Measurements from ENCODE around the gene ACR.

ACR gene

DNA sequence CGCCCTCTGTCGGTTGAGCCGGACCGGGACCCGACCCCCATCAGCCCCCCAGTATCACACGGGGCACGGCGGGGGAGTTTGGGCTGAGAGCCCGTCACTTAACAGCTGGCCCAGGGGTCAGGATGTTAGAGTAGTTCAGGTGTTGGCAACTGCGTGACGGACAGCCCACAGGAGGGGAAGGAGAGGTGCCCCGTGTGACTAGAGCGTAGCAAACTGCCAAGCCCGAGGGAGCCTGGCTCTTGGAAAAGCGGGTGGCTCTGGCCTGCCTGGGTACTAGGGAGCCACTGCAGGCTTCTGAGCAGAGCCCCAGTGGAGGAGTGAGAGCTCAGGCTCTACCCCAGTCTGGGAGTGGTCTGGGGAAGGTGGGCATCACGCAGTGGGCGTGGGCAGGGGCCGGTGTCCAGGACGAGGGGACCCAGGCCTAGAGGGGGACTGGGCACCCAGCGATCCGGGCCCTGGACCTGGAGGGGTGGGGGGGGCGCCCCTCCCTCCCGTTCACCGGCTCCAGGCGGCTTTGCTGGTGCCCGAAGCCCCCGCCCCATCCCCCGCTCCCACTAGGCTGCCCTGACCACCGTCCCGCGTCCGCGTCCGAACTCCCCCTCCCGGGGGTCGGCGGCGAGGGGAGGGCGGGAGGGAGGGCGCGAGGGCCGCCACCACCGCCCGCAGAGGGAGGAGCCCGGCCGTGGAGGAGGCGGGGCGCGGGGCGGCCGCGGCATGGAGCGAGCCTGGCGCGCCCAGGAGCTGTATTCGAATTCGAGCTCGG lies 41.0 kb upstream of the ACR start:
- TF ChIP-seq POLR2A (IDR thresholded peaks at IDR 0.05; ENCODE audit: low read depth, low read length) (no peak), POLR2AphosphoS5 (IDR thresholded peaks at IDR 0.05; ENCODE audit: low read depth, low read length) (no peak), SPI1 (IDR thresholded peaks at IDR 0.05; ENCODE audit: low read depth, low read length) (no peak), PAX5 (IDR thresholded peaks at IDR 0.05; ENCODE audit: insufficient read depth, low read length, severe bottlenecking) (no peak), POU2F2 (IDR thresholded peaks at IDR 0.05; ENCODE audit: low read depth, low read length) (no peak), TAF1 (IDR thresholded peaks at IDR 0.05; ENCODE audit: low read depth, low read length) (no peak)
- FAIRE-seq (no peak), DNase-seq (ENCODE audit: insufficient read length, low spot score) (no peak)

- FAIRE-seq: no peak
- TF ChIP-seq POU2F2 (IDR thresholded peaks at IDR 0.05; ENCODE audit: low read depth, low read length) (no peak), POLR2A (IDR thresholded peaks at IDR 0.05; ENCODE audit: low read depth, low read length) (no peak), TAF1 (IDR thresholded peaks at IDR 0.05; ENCODE audit: low read depth, low read length) (no peak), PAX5 (IDR thresholded peaks at IDR 0.05; ENCODE audit: insufficient read depth, low read length, severe bottlenecking) (no peak), SPI1 (IDR thresholded peaks at IDR 0.05; ENCODE audit: low read depth, low read length) (no peak), POLR2AphosphoS5 (IDR thresholded peaks at IDR 0.05; ENCODE audit: low read depth, low read length) (no peak)
- no peak for DNase-seq (ENCODE audit: insufficient read length, low spot score)
Observed at GRCh38 chr22:50697667-50698506, 40.1 kb upstream of the ACR start.

GRCh38 chr22:50698546-50698945 lies 39.5 kb upstream of the ACR start:
- no peak for FAIRE-seq
- DNase-seq (ENCODE audit: insufficient read length, low spot score): no peak
- TF ChIP-seq POU2F2 (IDR thresholded peaks at IDR 0.05; ENCODE audit: low read depth, low read length) (no peak), SPI1 (IDR thresholded peaks at IDR 0.05; ENCODE audit: low read depth, low read length) (no peak), POLR2A (IDR thresholded peaks at IDR 0.05; ENCODE audit: low read depth, low read length) (no peak), POLR2AphosphoS5 (IDR thresholded peaks at IDR 0.05; ENCODE audit: low read depth, low read length) (no peak), TAF1 (IDR thresholded peaks at IDR 0.05; ENCODE audit: low read depth, low read length) (no peak), PAX5 (IDR thresholded peaks at IDR 0.05; ENCODE audit: insufficient read depth, low read length, severe bottlenecking) (no peak)

- DNase-seq (ENCODE audit: insufficient read length, low spot score): no peak
- TF ChIP-seq POU2F2 (IDR thresholded peaks at IDR 0.05; ENCODE audit: low read depth, low read length): no peak
- TF ChIP-seq PAX5 (IDR thresholded peaks at IDR 0.05; ENCODE audit: insufficient read depth, low read length, severe bottlenecking): no peak
- no peak for TF ChIP-seq POLR2AphosphoS5 (IDR thresholded peaks at IDR 0.05; ENCODE audit: low read depth, low read length)
- TF ChIP-seq SPI1 (IDR thresholded peaks at IDR 0.05; ENCODE audit: low read depth, low read length): no peak
- no peak for TF ChIP-seq TAF1 (IDR thresholded peaks at IDR 0.05; ENCODE audit: low read depth, low read length)
- no peak for TF ChIP-seq POLR2A (IDR thresholded peaks at IDR 0.05; ENCODE audit: low read depth, low read length)
- FAIRE-seq: no peak
Observed at GRCh38 chr22:50699001-50699755, 38.8 kb upstream of the ACR start.

GRCh38 chr22:50699756-50700386 lies 38.1 kb upstream of the ACR start:
- TF ChIP-seq SPI1 (IDR thresholded peaks at IDR 0.05; ENCODE audit: low read depth, low read length) (no peak), POU2F2 (IDR thresholded peaks at IDR 0.05; ENCODE audit: low read depth, low read length) (no peak), POLR2A (IDR thresholded peaks at IDR 0.05; ENCODE audit: low read depth, low read length) (no peak), PAX5 (IDR thresholded peaks at IDR 0.05; ENCODE audit: insufficient read depth, low read length, severe bottlenecking) (no peak), POLR2AphosphoS5 (IDR thresholded peaks at IDR 0.05; ENCODE audit: low read depth, low read length) (no peak), TAF1 (IDR thresholded peaks at IDR 0.05; ENCODE audit: low read depth, low read length) (no peak)
- no peak for FAIRE-seq

GRCh38 chr22:50700387-50701075 lies 37.5 kb upstream of the ACR start:
- TF ChIP-seq POLR2AphosphoS5 (IDR thresholded peaks at IDR 0.05; ENCODE audit: low read depth, low read length) (no peak), SPI1 (IDR thresholded peaks at IDR 0.05; ENCODE audit: low read depth, low read length) (no peak), PAX5 (IDR thresholded peaks at IDR 0.05; ENCODE audit: insufficient read depth, low read length, severe bottlenecking) (no peak), POU2F2 (IDR thresholded peaks at IDR 0.05; ENCODE audit: low read depth, low read length) (no peak)
- FAIRE-seq: no peak
- DNase-seq (ENCODE audit: insufficient read length, low spot score): no peak

More at GRCh38 chr22:50699756-50700386, 38.1 kb upstream of the ACR start:
- DNase-seq (ENCODE audit: insufficient read length, low spot score): no peak

- no peak for TF ChIP-seq POLR2AphosphoS5 (IDR thresholded peaks at IDR 0.05; ENCODE audit: low read depth, low read length)
- TF ChIP-seq SPI1 (IDR thresholded peaks at IDR 0.05; ENCODE audit: low read depth, low read length): no peak
- TF ChIP-seq TAF1 (IDR thresholded peaks at IDR 0.05; ENCODE audit: low read depth, low read length): no peak
- TF ChIP-seq PAX5 (IDR thresholded peaks at IDR 0.05; ENCODE audit: insufficient read depth, low read length, severe bottlenecking): no peak
- TF ChIP-seq POLR2A (IDR thresholded peaks at IDR 0.05; ENCODE audit: low read depth, low read length): no peak
- no peak for TF ChIP-seq POU2F2 (IDR thresholded peaks at IDR 0.05; ENCODE audit: low read depth, low read length)
- FAIRE-seq: no peak
- DNase-seq (ENCODE audit: insufficient read length, low spot score): no peak
Observed at GRCh38 chr22:50701076-50701419, 37.0 kb upstream of the ACR start.

DNA sequence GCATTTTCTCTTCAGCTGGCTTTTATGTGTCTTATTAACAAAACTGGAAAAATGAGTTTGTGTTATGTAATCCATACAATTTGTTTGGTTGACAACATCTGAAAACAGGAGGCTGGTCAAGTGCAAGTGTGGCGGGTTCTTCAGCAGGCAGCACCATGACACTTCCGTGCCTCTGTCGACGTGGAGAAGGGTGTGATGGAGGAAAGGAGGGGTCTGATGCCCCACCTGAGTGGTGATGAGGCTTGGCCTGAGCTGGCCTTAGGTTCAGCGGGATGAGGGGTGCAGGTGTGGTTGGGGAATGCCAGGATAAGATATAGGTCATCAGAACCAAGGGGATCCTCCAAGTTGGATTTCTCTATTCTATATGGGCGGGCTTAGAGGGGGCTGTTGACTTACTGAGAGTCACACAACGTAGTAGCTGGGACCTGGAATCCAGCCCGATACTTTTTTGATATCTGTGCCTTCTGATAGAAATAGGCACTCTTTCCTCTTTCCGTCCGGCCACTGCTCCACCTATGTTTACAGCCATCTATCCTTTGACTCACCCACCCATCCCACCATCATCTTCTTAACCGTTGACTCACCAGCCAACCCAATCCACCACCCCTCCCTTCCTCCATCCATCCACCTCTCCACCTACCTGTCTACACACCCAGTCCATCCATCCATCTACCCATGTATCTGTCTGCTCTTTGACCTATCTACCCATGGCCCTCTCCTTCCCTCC lies 36.4 kb upstream of the ACR start:
- no peak for DNase-seq (ENCODE audit: insufficient read length, low spot score)
- no peak for TF ChIP-seq SPI1 (IDR thresholded peaks at IDR 0.05; ENCODE audit: low read depth, low read length)
- TF ChIP-seq TAF1 (IDR thresholded peaks at IDR 0.05; ENCODE audit: low read depth, low read length): no peak
- TF ChIP-seq POLR2A (IDR thresholded peaks at IDR 0.05; ENCODE audit: low read depth, low read length): no peak
- TF ChIP-seq POLR2AphosphoS5 (IDR thresholded peaks at IDR 0.05; ENCODE audit: low read depth, low read length): no peak
- TF ChIP-seq POU2F2 (IDR thresholded peaks at IDR 0.05; ENCODE audit: low read depth, low read length): no peak
- no peak for TF ChIP-seq PAX5 (IDR thresholded peaks at IDR 0.05; ENCODE audit: insufficient read depth, low read length, severe bottlenecking)
- no peak for FAIRE-seq
